A549 treated with Mapracorat at 1 μM for 4 hours (cell line): ENCODE data around the gene GPR162. TPM values are rescaled to one million over a fixed set of nuclear protein-coding genes. Genes with fewer than 3 reads are reported as not detected.

Source experiments
- total RNA-seq: library from RNA; stranded (reverse); fragments of 200-300 nt; extraction: Qiagen RNA extraction; gene quantifications from 5 replicates; pipeline ENCODE4 v1.2.3, GENCODE V29; 2022

Gene GPR162
- 0.23 to 0.53 TPM (median 0.45 TPM) in 5 replicates for total RNA-seq

GRCh38 chr12:6821591-6822425, at the start of gene GPR162:
Gene GPR162, plus strand, starts transcription at chr12:6821821. Its CDS starts 2,078 bp downstream, at chr12:6823899.

GRCh38 chr12:6772331-6772695, 49.3 kb upstream of the GPR162 start, which contains the start of gene LAG3:
Gene LAG3, plus strand, starts transcription at chr12:6772520. Its CDS starts 333 bp downstream, at chr12:6772853.

GRCh38 chr12:6788972-6789924, 32.4 kb upstream of the GPR162 start, which contains the start of gene CD4:
Gene CD4, plus strand, starts transcription at chr12:6789528. Its CDS starts 10,611 bp downstream, at chr12:6800139.

GRCh38 chr12:6827982-6828780, 6.6 kb downstream of the GPR162 start, which contains the start of gene P3H3:
Gene P3H3, plus strand, starts transcription at chr12:6828407. Its CDS starts 34 bp downstream, at chr12:6828441.

GRCh38 chr12:6840761-6841515, 19.3 kb downstream of the GPR162 start, which contains the start of gene GNB3:
Gene GNB3, plus strand, starts transcription at chr12:6840925. Its CDS starts 363 bp downstream, at chr12:6841288.

GRCh38 chr12:6851153-6851920, 29.7 kb downstream of the GPR162 start, which contains the start of gene CDCA3:
Gene CDCA3, minus strand, starts transcription at chr12:6851286. Its CDS starts 334 bp downstream, at chr12:6850952.

GRCh38 chr12:6851921-6852650, 30.5 kb downstream of the GPR162 start, which contains the start of gene USP5:
Gene USP5, plus strand, starts transcription at chr12:6852150. Its CDS starts 30 bp downstream, at chr12:6852180.

GRCh38 chr12:6867413-6868210, 46.0 kb downstream of the GPR162 start, which contains the start of gene TPI1:
Gene TPI1, plus strand, starts transcription at chr12:6867531. Its CDS starts 36 bp downstream, at chr12:6867567.

GRCh38 chr12:6873094-6874014, 51.7 kb downstream of the GPR162 start, which contains the start of gene SPSB2:
Gene SPSB2, minus strand, starts transcription at chr12:6873303. Its CDS starts 402 bp downstream, at chr12:6872901.

Other genes with a start within 250 kb of the GPR162 start
- 59.8 to 76.6 TPM (median 62.8 TPM) in 5 replicates for gene CHD4, start 214.4 kb upstream of the GPR162 start, total RNA-seq
- 0.38 to 0.97 TPM (median 0.66 TPM) in 5 replicates for gene LPAR5, start 185.9 kb upstream of the GPR162 start, total RNA-seq
- 0.08 to 0.40 TPM (median 0.15 TPM) in 3 of 5 replicates, not detected in the others for gene ACRBP, start 174.4 kb upstream of the GPR162 start, total RNA-seq
- gene ING4, start 158.7 kb upstream of the GPR162 start, total RNA-seq: 13.8 to 19.8 TPM (median 15.7 TPM) in 5 replicates
- 50.6 to 58.9 TPM (median 55.4 TPM) in 5 replicates for gene ZNF384, start 132.4 kb upstream of the GPR162 start, total RNA-seq
- 0.64 to 1.0 TPM (median 0.73 TPM) in 5 replicates for gene PIANP, start 121.0 kb upstream of the GPR162 start, total RNA-seq
- 47.2 to 58.3 TPM (median 55.9 TPM) in 5 replicates for gene COPS7A, start 97.8 kb upstream of the GPR162 start, total RNA-seq
- 252 to 312 TPM (median 307 TPM) in 5 replicates for gene MLF2, start 68.7 kb upstream of the GPR162 start, total RNA-seq
- gene PTMS, start 55.5 kb upstream of the GPR162 start, total RNA-seq: 703 to 949 TPM (median 926 TPM) in 5 replicates
- 0.89 to 2.3 TPM (median 1.4 TPM) in 5 replicates for gene LAG3, start 49.3 kb upstream of the GPR162 start, total RNA-seq
- not detected in 5 replicates for gene CD4, start 32.3 kb upstream of the GPR162 start, total RNA-seq
- 19.8 to 29.8 TPM (median 28.7 TPM) in 5 replicates for gene P3H3, start 6.6 kb downstream of the GPR162 start, total RNA-seq
- gene GNB3, start 19.1 kb downstream of the GPR162 start, total RNA-seq: 1.2 to 2.3 TPM (median 1.9 TPM) in 5 replicates
- 71.5 to 81.3 TPM (median 75.3 TPM) in 5 replicates for gene CDCA3, start 29.5 kb downstream of the GPR162 start, total RNA-seq
- 74.8 to 79.3 TPM (median 76.6 TPM) in 5 replicates for gene USP5, start 30.3 kb downstream of the GPR162 start, total RNA-seq
- 1,486 to 1,673 TPM (median 1,653 TPM) in 5 replicates for gene TPI1, start 45.7 kb downstream of the GPR162 start, total RNA-seq
- 23.1 to 34.6 TPM (median 32.3 TPM) in 5 replicates for gene SPSB2, start 51.5 kb downstream of the GPR162 start, total RNA-seq
- gene LRRC23, start 83.0 kb downstream of the GPR162 start, total RNA-seq: 16.4 to 19.0 TPM (median 18.3 TPM) in 5 replicates
- gene ENO2, start 92.8 kb downstream of the GPR162 start, total RNA-seq: 35.9 to 40.2 TPM (median 37.3 TPM) in 5 replicates
- 48.7 to 75.7 TPM (median 72.9 TPM) in 5 replicates for gene ATN1, start 106.1 kb downstream of the GPR162 start, total RNA-seq
- not detected in 5 replicates for gene RNU7-1, start 122.0 kb downstream of the GPR162 start, total RNA-seq
- gene C12orf57, start 122.2 kb downstream of the GPR162 start, total RNA-seq: 275 to 319 TPM (median 310 TPM) in 5 replicates
- 7.9 to 13.5 TPM (median 11.7 TPM) in 5 replicates for gene PTPN6, start 129.5 kb downstream of the GPR162 start, total RNA-seq
- 289 to 333 TPM (median 326 TPM) in 5 replicates for gene PHB2, start 148.8 kb downstream of the GPR162 start, total RNA-seq
- gene EMG1, start 149.1 kb downstream of the GPR162 start, total RNA-seq: 56.9 to 66.4 TPM (median 62.2 TPM) in 5 replicates
- gene LPCAT3, start 196.7 kb downstream of the GPR162 start, total RNA-seq: 25.5 to 29.9 TPM (median 29.1 TPM) in 5 replicates
- gene C1S, start 238.9 kb downstream of the GPR162 start, total RNA-seq: 38.3 to 56.5 TPM (median 44.5 TPM) in 5 replicates